Testis (tissue), 2 donors: ENCODE data around the gene ZBTB26.

ENCODE experiments used
- CTCF ChIP-seq, 3 experiments: fragments of 450-650 bp in 2 of 3; fragments of 200-600 bp in 1 of 3; sonication (generic) in 1 of 3; IDR thresholded peaks; one replicate each; pipeline ENCODE4 v1.5.1; 2016 to 2019; ENCODE audit warnings: antibody characterized with exemption in 3 of 3, mild to moderate bottlenecking in 2 of 3, moderate library complexity in 1 of 3
- POLR2A ChIP-seq: fragments of 450-650 bp; IDR thresholded peaks from one replicate; pipeline ENCODE4 v1.6.1; 2017; ENCODE audit warnings: antibody characterized with exemption, mild to moderate bottlenecking, moderate library complexity

- no peak for TF ChIP-seq CTCF (IDR thresholded peaks at IDR 0.05)
- no peak for TF ChIP-seq POLR2A
These were observed 65.2 kb downstream of the ZBTB26 start for GRCh38 chr9:122866079-122866478.
